Right cardiac atrium (tissue), 5 donors: Measurements from ENCODE around the gene VMP1. TPM values are rescaled to one million over a fixed set of nuclear protein-coding genes. Genes with fewer than 3 reads are reported as not detected.

ENCODE experiments used
- ATAC-seq, 2 donors: fragments of 200-7000 bp; cut with Tn5 transposase; one replicate each; pipeline versions ENCODE4 v1.8.0 to v1.9.1; 2020; ENCODE audit warnings: moderate library complexity in 2 of 2, mild to moderate bottlenecking in 1 of 2
- DNase-seq, 3 donors: peaks; one replicate each; pipeline ENCODE4 v3.0.0-alpha.2; 2020
- H3K27ac ChIP-seq: one replicate; pipeline ENCODE4 v1.5.1; 2013; ENCODE audit warnings: mild to moderate bottlenecking, low read length, control low read depth, moderate library complexity
- H3K27me3 ChIP-seq: one replicate; pipeline ENCODE4 v1.6.1; 2013; ENCODE audit not compliant: control insufficient read depth, insufficient read depth
- H3K4me1 ChIP-seq: one replicate; pipeline ENCODE4 v1.6.1; 2013; ENCODE audit warnings: low read length; ENCODE audit not compliant: control insufficient read depth, insufficient read depth
- H3K4me3 ChIP-seq: one replicate; pipeline ENCODE4 v1.5.1; 2013; ENCODE audit warnings: low read length, control low read depth
- H3K9me3 ChIP-seq: one replicate; pipeline ENCODE4 v1.6.1; 2013; ENCODE audit warnings: low read length; ENCODE audit not compliant: control insufficient read depth
- whole genome bisulfite sequencing: extraction: QIAGEN DNeasy Blood & Tissue Kit; methylation state at CpG from one replicate; pipeline ENCODE4 v1.1.7; 2013; 5-methylcytosine and 5-hydroxymethylcytosine counted together
- intact Hi-C, 4 donors: fragments of 100-400 bp; cut with DNase I; formaldehyde crosslinking; loops; one replicate each; pipeline versions ENCODE4 v1.11.0 to v1.14.0; 2022 to 2023
- polyA plus RNA-seq: library from polyadenylated mRNA; stranded (reverse); fragments of 200-250 nt; gene quantifications from one replicate; pipeline ENCODE4 v1.2.3, GENCODE V29; 2013
- total RNA-seq, 4 donors: library from RNA; stranded (reverse); fragmentation: NEBNext Ultra II Directional; extraction: Animal tissue kit (Norgen Biotek cat#: 25700); gene quantifications; one replicate each; pipeline ENCODE4 v1.2.1, GENCODE V29; 2021
- donor health status: healthy with polysubstance abuse.
- donor health status: DM: no; HTN: yes; CAD: no.
- donor health status: DM: no; HTN: no; CAD: no.
- donor health status: DM: no; HTN: yes; CAD: no; lungs with severe emphysema.
- donor health status: DM: yes; HTN: yes; CAD: no.

Gene VMP1
- total and polyA plus RNA-seq, 5 donors: 60.7 to 106 (median 68.3) TPM

DNA sequence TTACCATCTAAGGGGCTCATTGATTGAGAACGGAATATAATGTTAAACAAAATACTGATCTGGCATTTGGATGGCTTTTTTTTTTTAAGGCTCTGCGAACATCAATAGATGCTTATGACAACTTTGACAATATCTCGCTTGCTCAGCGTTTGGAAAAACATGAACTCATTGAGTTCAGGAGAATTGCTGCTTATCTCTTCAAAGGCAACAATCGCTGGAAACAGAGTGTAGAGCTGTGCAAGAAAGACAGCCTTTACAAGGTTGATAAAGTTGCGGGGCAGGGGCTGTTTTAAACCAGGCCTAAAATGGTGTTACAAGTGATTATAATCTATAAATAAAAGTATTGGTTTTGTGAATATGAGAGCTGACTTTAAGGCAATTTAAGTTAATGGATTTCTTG is 22.5 kb upstream of the VMP1 start:
- H3K9me3 ChIP-seq: no peaks in the 10 kb centered on the region

DNA sequence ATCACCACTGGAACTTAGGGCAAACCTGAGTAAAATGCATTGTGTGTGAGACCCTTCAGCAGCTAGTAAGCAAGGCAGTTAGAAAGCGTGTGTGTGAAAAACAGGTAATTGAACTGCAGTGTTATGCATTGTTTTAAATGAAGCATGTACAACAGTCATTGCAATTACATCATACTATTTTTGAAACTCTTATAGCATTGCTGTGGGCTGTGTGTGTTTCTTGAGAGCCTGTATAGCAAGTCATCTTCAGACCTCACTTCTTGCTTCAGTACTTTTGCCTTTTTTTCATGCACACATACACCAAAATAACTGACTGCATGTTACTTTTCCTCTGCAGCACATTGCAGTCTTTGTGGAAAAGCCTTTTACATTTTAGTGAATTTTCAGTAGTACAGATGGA is 19.4 kb upstream of the VMP1 start:
- DNase-seq (no peak), ATAC-seq (no peak)
- intact Hi-C loops: no loop called here
- H3K4me1 ChIP-seq: no peaks in the 10 kb centered on the region
- no peak overlapping the region for H3K4me3 ChIP-seq
- no peaks in the 10 kb centered on the region for H3K27me3 ChIP-seq
- WGBS: 84% methylated on average over 1 of the region's 1 CpG
- H3K27ac ChIP-seq: no peak overlapping the region
- H3K9me3 ChIP-seq: no peaks in the 10 kb centered on the region

More for the DNA sequence above, 22.5 kb upstream of the VMP1 start:
- no peaks in the 10 kb centered on the region for H3K27me3 ChIP-seq
- 70% methylated on average over 6 of the region's 6 CpGs for WGBS
- ATAC-seq (peak in 1 of 2 donors; percentile 50), DNase-seq (no peak)
- no peak overlapping the region for H3K27ac ChIP-seq
- no peak overlapping the region for H3K4me3 ChIP-seq
- no peaks in the 10 kb centered on the region for H3K4me1 ChIP-seq
- intact Hi-C loops: no loop called here

DNA sequence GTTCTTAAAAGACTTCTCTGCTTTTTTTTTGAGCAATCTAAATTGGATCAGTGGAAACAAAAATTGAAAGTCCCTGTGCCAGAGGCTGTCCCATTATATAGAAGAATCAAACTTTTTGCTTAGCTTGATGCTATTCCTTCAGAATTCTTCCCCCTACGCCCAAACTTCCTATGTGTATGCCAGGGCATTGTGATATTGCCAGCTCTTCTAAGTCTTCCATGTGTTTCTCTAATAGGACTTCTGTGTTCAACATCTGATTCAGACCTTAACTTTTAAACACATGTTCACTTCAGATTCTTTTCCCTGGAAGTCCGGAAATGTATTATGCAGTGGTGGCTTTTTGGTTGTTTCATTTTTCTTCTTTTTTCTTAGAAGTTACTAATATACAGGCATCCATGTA is 19.0 kb upstream of the VMP1 start:
- Histone ChIP-seq H3K27ac (no peak overlapping the region), H3K27me3 (no peaks in the 10 kb centered on the region), H3K9me3 (no peaks in the 10 kb centered on the region), H3K4me3 (no peak overlapping the region), H3K4me1 (no peaks in the 10 kb centered on the region)
- 69% methylated on average over 2 of the region's 2 CpGs for WGBS
- peak in 1 of 2 donors; percentile 26 for ATAC-seq
- no peak for DNase-seq
- intact Hi-C loops: no loop called here

DNA sequence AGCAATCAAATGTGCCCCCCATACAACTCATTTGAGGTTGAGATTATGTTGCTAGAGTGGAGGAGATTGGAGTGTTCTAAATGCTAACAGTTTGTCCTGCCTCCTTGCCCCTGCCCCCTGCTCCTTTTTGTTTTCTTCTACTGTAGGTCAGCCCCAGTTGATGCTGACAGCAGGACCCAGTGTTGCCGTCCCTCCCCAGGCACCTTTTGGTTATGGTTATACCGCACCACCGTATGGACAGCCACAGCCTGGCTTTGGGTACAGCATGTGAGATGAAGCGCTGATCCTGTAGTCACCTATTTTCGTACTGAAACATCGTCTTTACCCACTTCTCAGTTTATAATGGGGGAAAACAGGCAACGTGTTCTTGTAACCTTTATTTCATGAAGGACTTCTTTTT is 13.9 kb upstream of the VMP1 start:
- intact Hi-C loops: no loop called here
- DNase-seq: no peak
- H3K4me3 ChIP-seq: no peak overlapping the region
- H3K27me3 ChIP-seq: no peaks in the 10 kb centered on the region
- no peak overlapping the region for H3K27ac ChIP-seq
- WGBS: 88% methylated on average over 7 of the region's 7 CpGs
- H3K4me1 ChIP-seq: no peaks in the 10 kb centered on the region
- no peak for ATAC-seq
- no peaks in the 10 kb centered on the region for H3K9me3 ChIP-seq

DNA sequence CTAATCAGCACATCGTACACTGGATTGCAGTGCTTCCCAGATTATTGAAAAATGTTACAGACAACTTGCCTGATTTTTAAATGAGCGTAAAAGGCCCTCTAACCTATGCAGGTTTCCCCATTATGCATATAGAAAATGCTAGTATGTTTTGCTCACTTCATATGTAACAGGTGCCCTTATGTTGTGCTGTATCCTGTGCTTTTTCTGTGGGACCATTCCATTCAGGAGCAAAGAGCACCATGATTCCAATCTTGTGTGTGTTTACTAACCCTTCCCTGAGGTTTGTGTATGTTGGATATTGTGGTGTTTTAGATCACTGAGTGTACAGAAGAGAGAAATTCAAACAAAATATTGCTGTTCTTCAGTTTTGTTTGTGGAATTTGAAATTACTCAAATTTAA is 13.1 kb upstream of the VMP1 start:
- H3K27me3 ChIP-seq: no peaks in the 10 kb centered on the region
- no peak overlapping the region for H3K27ac ChIP-seq
- no peak overlapping the region for H3K4me3 ChIP-seq
- intact Hi-C loops: no loop called here
- H3K4me1 ChIP-seq: no peaks in the 10 kb centered on the region
- no peak for DNase-seq
- no peak for ATAC-seq
- no peaks in the 10 kb centered on the region for H3K9me3 ChIP-seq
- 75% methylated on average over 2 of the region's 2 CpGs for WGBS

DNA sequence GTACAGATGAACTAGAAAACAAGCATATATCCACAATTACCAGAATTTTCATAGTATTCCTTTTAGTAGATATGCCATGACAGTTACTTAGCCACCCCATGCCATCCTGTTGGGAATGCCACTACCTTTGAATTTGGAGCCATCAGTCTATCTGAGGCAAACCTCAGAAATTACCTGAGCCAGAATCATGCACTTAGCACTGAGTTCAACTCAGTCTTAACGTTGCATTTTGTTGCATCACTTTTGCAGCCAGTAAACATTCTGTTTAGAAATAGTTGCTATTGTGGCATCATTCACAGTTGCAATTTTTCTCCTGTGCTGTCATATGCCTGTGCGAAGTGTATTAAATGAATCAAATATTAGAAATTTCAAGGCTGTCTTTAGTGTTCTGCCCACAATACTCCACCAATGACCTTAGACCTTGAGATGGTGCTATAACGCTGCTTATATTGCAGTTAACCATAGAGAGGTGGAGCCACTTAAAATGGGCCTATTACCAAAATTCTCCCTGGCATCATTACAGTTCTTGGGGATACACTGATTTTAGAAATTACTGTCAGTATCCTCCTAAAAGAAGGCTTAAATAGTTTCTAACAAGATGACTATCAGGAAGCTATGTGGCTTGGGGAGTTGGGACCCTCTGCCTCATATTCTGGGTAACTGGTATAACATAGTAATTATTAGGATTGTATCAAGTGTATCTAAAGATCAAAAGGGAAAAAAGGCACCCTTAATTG is 11.3 kb upstream of the VMP1 start:
- no peak overlapping the region for H3K27ac ChIP-seq
- intact Hi-C loops: no loop called here
- H3K27me3 ChIP-seq: no peaks in the 10 kb centered on the region
- DNase-seq (no peak), ATAC-seq (no peak)
- no peaks in the 10 kb centered on the region for H3K4me1 ChIP-seq
- H3K4me3 ChIP-seq: no peak overlapping the region
- no peaks in the 10 kb centered on the region for H3K9me3 ChIP-seq
- 63% methylated on average over 3 of the region's 3 CpGs for WGBS

DNA sequence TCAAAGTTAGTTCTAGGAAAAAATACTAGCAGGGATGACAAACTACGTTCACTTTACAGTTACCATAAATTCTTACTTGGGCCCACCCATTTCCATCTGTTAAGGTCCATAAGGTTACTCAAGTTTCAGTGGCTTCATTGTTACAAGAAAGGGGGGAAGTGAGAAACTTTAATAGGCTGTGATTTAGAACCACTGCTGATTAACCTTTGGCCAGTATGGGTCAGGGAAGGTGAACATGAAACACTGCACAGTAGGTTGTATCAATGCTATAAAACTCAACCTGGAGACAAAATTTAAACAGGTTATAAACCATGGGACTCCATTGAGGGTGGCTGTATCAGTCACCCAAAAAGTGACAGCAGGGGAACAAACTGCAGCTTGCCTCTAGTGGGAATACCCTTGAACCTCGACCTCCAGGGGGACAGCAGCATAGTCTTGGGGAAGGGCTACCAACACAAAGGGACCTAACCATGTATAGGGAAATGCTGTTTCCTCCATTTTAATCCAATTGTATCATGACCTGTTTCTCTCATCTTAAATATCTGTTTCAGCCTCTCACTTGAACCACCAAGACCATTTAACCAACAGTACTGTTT is 10.7 kb upstream of the VMP1 start:
- DNase-seq: no peak
- intact Hi-C loops: no loop called here
- Histone ChIP-seq H3K4me1 (no peaks in the 10 kb centered on the region), H3K27me3 (no peaks in the 10 kb centered on the region), H3K4me3 (no peak overlapping the region), H3K9me3 (no peaks in the 10 kb centered on the region), H3K27ac (no peak overlapping the region)
- WGBS: 93% methylated on average over 2 of the region's 2 CpGs
- no peak for ATAC-seq

DNA sequence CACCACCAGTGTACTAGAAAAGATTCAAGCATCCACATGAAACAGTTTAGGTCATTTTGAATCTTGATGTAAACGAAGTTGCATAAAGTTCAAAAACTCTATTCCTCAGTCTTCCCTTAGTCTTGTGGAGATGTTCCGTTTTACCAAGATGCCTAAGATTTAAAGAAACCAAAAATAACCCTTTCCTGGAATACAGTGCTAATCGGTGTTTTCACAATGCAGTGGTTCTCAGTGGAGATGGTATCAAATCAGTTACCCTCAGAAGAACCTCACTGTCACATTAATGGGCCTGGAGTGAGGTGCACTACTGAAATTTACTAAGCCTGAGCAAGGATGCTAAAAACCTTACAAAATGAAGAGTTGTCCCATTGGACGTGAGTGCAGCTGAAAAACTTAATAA is 9.3 kb upstream of the VMP1 start:
- intact Hi-C loops: no loop called here
- no peaks in the 10 kb centered on the region for H3K9me3 ChIP-seq
- H3K27me3 ChIP-seq: no peaks in the 10 kb centered on the region
- H3K27ac ChIP-seq: no peak overlapping the region
- ATAC-seq (no peak), DNase-seq (no peak)
- no peak overlapping the region for H3K4me3 ChIP-seq
- WGBS: 70% methylated on average over 4 of the region's 4 CpGs
- H3K4me1 ChIP-seq: no peaks in the 10 kb centered on the region

DNA sequence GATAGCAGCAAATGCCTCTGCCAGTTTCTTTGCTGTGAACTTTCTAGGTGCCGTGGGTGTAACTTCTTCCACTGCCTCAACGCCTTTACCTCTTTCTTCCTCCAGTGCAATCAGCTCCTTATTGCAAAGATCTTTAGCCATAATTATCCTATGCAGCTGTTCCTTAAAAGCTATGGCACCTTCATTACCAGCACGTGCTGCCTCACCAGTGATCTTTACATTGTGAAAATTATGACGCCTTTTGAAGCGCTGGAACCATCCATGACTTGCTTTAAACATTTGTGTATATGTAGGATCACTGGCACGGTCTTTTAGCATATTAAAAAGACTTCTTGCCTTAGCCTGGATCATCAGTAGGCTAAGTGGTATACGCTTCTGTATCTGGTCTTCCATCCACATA is 8.2 kb upstream of the VMP1 start:
- ATAC-seq: no peak
- H3K27ac ChIP-seq: no peak overlapping the region
- intact Hi-C loops: no loop called here
- 96% methylated on average over 7 of the region's 7 CpGs for WGBS
- no peaks in the 10 kb centered on the region for H3K9me3 ChIP-seq
- no peaks in the 10 kb centered on the region for H3K4me1 ChIP-seq
- H3K27me3 ChIP-seq: no peaks in the 10 kb centered on the region
- no peak overlapping the region for H3K4me3 ChIP-seq
- no peak for DNase-seq

DNA sequence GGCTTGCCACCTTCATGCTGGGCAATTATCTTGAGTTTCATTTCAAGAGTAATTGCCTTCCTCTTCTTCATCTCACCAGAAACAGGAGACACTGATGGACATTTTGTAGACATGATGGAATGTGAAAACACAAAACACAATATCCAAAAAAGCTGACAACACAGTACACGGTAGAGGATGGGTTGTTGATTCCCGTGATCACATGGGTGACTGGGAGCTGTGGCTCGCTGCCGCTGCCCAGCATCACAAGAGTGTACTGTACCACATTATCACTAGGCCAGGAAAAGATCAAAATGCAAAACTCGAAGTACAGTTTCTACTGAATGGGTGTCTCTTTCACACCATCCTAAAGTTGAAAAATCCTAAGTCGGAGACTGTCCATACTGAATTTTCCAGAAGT is 7.7 kb upstream of the VMP1 start:
- DNase-seq (no peak), ATAC-seq (no peak)
- intact Hi-C loops: no loop called here
- Histone ChIP-seq H3K4me3 (no peak overlapping the region), H3K27me3 (no peaks in the 10 kb centered on the region), H3K9me3 (no peaks in the 10 kb centered on the region), H3K27ac (no peak overlapping the region), H3K4me1 (no peaks in the 10 kb centered on the region)
- 93% methylated on average over 6 of the region's 6 CpGs for WGBS

DNA sequence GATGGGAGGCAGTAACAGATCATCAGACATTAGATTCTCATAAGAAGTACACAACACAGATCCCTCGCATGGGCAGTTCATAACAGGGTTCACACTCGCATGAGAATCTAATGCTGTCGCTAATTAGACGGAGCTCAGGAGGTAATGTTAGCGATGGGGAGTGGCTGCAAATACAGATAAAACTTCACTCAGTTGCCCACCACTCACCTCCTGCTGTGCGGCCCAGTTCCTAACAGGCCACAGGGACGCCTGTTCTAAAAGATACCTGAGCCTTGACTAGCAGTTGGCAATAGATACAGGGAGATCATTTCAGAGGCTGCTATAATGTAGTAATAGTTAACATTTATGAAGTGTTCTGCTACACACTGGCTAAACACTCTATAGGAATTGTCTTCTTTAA is 5.2 kb upstream of the VMP1 start:
- Histone ChIP-seq H3K27me3 (no peaks in the 10 kb centered on the region), H3K27ac (no peak overlapping the region), H3K4me3 (no peak overlapping the region), H3K9me3 (no peaks in the 10 kb centered on the region), H3K4me1 (peaks cover 3% of the 10 kb centered on the region)
- DNase-seq (no peak), ATAC-seq (no peak)
- 96% methylated on average over 7 of the region's 7 CpGs for WGBS
- intact Hi-C loops: no loop called here
